ENCODE results near the gene COMT. TPM values are rescaled to one million over a fixed set of nuclear protein-coding genes. Genes with fewer than 3 reads are reported as not detected.

Gene COMT
- total RNA-seq, 2 experiments from 2014 or later: 61.7 to 66.1 TPM

DNA sequence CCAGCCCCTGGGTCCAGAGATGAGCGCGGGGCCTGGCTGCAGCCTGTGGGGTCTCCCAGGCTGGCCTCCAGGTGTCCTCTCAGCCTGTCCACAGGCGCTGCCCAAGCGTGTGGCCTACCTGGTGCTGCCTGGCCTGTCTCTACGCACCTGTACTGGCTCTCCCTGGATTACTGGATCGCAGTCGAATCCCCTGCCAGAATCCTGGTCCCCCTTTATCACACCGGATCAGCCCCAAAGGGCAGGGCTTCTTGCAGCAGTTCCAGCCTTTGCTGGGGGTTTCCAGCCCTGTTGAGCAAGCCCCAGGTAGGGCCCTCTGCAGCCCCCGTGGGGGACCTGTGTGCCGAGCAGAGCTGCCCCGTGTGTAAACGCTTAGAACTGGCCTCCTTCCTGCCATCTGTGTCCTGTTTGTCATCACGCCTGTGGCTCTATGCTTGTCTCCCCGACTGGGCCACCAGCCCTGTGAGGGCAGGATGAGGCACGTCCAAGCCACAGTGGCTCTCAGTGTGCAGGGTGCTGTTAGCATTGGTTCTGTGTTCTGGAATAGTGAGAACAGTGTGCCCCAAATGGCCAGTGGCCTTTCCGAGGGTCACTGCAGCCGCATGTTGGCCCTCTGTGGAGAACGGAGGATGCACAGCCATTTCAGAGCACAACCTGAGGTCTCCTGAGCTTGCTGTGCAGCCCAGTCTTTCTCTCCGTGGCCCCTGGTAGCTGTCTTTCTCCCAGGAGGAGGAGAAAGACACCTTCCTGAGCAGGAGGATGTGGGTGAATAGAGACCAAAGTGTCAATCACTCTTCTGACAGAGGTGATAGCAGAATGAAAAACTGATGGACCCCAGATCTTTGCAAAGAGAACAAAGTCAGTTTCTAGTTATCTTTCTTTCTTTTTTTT is 13.9 kb downstream of the COMT start:
- H3K4me1 Mint-ChIP-seq (ENCODE audit: low read depth): peaks cover 4% of the 10 kb centered on the region
- no peaks in the 10 kb centered on the region for H3K9me3 Mint-ChIP-seq
- POLR2A ChIA-PET: no interaction called here
- DNase-seq: no peak
- intact Hi-C loops (cut with micrococcal nuclease): no loop called here
- H3K4me3 Mint-ChIP-seq: no peak overlapping the region
- H3K36me3 Mint-ChIP-seq: peaks cover 4% of the 10 kb centered on the region
- no peaks in the 10 kb centered on the region for H3K27me3 Mint-ChIP-seq
- no peak overlapping the region for H3K27ac Mint-ChIP-seq
- CTCF ChIA-PET: interaction anchor here (0.8 to 0.9 kb wide), 2 partner anchors 12 to 35 kb away, joined by 3 to 6 read pairs; no protein-coding TSS in a partner anchor

DNA sequence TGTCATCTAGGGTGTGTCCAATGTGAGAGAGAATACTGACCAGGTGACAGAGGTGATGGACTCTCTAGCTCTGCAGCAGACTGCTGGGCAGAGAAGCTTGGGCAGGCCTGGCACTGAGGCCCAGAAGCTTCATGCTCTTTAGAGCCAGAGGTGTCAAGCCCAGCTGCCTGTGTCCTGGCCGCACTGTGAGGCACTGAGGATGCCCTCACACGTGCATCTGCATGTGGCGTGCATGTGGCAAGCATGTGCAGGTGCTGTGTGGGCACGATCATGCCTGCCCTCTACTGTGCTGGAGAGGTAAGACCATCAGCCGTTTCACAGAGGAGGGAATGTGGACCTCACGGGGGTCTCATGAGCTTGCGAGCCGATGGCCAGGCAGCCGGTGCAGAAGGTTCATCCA is 15.9 kb downstream of the COMT start:
- no peaks in the 10 kb centered on the region for H3K9me3 Mint-ChIP-seq
- no peak for DNase-seq
- no peak overlapping the region for H3K27ac Mint-ChIP-seq
- intact Hi-C loops (cut with micrococcal nuclease): no loop called here
- no peak overlapping the region for H3K4me3 Mint-ChIP-seq
- H3K27me3 Mint-ChIP-seq: no peaks in the 10 kb centered on the region
- peaks cover 8% of the 10 kb centered on the region for H3K4me1 Mint-ChIP-seq (ENCODE audit: low read depth)
- CTCF ChIA-PET: interaction anchor here (0.7 to 0.8 kb wide), 2 partner anchors 9 to 138 kb away, joined by 3 to 4 read pairs; no protein-coding TSS in a partner anchor
- POLR2A ChIA-PET: no interaction called here
- H3K36me3 Mint-ChIP-seq: no peaks in the 10 kb centered on the region

DNA sequence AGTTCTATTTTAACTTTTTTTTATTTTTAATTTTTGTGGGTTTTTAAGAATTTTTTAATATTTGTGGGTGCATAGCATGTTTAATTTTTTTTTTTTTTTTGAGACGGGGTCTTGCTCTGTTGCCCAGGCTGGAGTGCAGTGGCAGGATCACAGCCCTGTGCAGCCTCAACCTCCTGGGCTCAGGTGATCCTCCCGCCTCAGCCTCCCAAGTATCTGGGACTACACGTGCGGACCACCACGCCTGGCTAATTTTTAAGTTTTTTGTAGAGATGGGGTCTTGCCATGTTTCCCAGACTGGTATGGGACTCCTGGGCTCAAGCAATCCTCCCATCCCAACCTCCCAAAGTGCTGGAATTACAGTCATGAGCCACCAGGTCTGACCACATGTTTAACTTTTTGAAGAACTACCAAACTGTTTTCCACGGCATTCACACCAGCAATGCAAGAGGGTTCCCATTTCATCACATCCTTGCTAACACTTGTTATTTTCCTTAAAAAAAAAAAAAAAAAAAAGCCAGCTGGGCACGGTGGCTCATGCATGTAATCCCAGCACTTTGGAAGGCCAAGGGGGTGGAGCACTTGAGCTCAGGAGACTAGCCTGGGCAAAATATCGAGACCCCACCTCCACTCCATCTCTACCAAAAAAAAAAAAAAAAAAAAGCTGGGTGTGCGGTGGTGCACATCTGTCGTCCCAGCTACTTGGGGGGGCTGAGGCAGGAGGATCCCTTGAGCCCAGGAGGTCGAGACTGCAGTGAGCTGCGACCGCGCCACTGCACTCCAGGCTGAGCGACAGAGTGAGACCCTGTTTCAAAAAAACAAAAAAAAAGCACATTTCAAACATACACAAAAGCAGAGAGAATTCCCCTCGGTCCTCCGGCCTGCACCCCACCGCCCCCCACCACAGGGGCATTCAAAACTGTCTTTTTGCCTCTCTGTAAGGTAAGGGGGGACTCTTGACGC is 16.8 kb downstream of the COMT start:
- ChIA-PET POLR2A (no interaction called here), CTCF (interaction anchor here (0.7 to 0.8 kb wide), 2 partner anchors 10 to 19 kb away, joined by 3 to 4 read pairs; no protein-coding TSS in a partner anchor)
- no peaks in the 10 kb centered on the region for H3K9me3 Mint-ChIP-seq
- no peak overlapping the region for H3K27ac Mint-ChIP-seq
- no peaks in the 10 kb centered on the region for H3K27me3 Mint-ChIP-seq
- DNase-seq: no peak
- peaks cover 14% of the 10 kb centered on the region for H3K4me1 Mint-ChIP-seq (ENCODE audit: low read depth)
- H3K4me3 Mint-ChIP-seq: no peak overlapping the region
- intact Hi-C loops (cut with micrococcal nuclease): no loop called here
- H3K36me3 Mint-ChIP-seq: no peaks in the 10 kb centered on the region

DNA sequence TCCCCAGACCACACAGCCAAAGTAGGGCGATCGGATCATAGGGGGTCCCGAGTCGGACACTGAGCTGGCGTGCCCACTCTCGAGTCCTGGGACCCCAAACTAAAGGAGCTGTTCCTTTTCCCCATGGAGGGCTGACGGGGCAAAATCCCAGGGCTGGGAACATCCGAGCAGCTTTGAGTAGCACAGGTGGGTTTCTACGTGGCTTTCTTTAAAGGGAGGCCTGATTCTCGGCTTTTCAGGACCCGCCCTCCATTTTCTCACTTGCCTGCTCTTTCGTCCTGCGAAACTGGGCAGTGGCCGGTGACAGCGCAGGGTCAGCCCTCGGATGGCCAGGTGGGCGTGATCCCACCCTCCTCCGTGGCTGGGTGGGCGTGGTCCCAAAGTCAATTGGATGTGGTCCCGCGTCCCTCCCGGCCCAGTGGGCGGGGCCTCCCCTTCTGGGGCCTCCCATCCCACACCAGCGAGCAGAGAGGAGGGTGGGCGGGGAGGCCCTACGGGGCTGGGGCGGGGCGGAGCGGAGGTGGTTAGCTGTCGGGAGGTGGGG is 17.5 kb downstream of the COMT start:
- Mint-ChIP-seq H3K9me3 (no peaks in the 10 kb centered on the region), H3K27me3 (no peaks in the 10 kb centered on the region), H3K4me3 (no peak overlapping the region), H3K4me1 (ENCODE audit: low read depth) (peaks cover 14% of the 10 kb centered on the region), H3K27ac (no peak overlapping the region), H3K36me3 (no peaks in the 10 kb centered on the region)
- DNase-seq: no peak
- POLR2A ChIA-PET: no interaction called here
- CTCF ChIA-PET: interaction anchor here (0.7 kb wide), 1 partner anchor 20 kb away, joined by 3 read pairs; no protein-coding TSS in a partner anchor
- intact Hi-C loops (cut with micrococcal nuclease): no loop called here

DNA sequence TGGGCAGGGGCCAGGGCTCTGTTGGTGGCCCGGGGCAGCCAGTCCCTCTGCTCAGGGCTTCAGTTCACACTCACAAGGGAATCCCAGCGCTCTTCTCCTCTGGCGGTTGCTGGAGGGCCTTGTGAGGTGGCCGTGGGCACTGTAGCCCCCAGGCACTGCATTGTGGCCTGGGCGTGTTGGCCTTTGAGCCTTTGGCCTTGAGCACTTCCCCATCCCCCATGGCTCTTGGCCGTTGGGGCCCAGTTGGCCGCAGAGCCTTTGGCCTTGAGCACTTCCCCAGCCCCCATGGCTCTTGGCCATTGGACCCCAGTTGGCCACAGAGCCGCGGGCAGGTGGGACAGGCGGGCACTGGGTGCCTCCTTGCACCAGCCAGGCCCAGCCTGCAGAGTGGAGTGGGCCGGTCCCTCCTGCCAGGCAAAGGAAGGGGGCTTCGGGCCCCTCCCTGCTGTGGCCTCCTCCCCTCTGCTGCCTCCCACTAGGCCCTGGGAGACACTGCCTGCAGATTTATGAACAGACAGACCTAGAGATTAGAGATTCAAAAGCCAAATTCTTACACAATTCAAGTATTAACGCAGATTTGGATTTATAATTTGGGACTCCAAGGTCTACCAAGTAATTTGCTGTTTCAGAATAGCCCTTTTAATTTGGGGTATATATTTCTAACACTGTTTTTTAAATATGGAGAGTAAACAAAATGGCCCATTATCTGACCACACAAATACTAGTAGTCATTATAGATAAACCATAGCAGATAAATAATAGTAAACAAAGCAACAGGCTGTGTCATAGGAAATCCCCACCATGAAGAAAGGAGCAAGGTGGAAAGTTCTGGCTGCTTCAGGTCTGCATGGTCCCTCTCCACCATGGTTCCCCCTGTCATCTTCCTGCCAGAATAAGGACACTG is 18.3 kb downstream of the COMT start:
- DNase-seq: no peak
- ChIA-PET POLR2A (no interaction called here), CTCF (no interaction called here)
- H3K4me1 Mint-ChIP-seq (ENCODE audit: low read depth): peaks cover 14% of the 10 kb centered on the region
- no peak overlapping the region for H3K27ac Mint-ChIP-seq
- H3K27me3 Mint-ChIP-seq: no peaks in the 10 kb centered on the region
- no peak overlapping the region for H3K4me3 Mint-ChIP-seq
- intact Hi-C loops (cut with micrococcal nuclease): no loop called here
- no peaks in the 10 kb centered on the region for H3K36me3 Mint-ChIP-seq
- no peaks in the 10 kb centered on the region for H3K9me3 Mint-ChIP-seq

DNA sequence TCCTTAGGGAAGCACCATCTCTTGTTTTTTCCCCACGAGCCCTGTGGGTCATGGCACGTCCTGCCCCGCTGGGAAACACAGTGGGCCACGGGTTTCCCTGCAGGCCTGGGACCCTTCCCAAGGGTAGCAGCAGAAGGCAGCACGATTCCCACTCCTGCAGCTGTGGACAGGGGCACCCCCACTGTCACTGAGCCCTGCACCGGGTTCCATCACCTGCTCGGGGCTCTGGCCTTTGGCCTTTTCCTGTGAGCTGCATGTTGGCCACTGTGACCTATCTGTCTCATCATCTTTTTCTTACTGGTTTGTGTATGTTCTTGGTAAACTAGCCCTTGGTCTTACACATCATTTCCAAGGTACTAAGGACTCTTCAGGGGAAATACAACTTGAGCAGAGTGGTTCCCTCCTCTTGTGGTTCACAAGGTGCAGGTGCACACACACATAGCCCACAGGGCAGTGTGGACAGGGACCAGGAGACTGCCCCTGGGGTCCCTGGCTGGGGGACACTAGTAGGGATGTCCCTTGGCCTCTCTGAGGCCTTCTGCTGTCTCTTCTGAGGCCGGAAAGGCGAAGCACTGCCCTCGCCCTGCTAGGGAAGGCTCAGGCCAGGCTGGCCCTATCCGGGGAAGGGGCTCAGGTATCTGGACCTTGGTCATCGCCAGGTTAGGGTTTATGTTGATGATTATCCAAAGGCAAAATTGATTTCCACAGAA is 19.1 kb downstream of the COMT start:
- H3K4me3 Mint-ChIP-seq: no peak overlapping the region
- no peaks in the 10 kb centered on the region for H3K27me3 Mint-ChIP-seq
- ChIA-PET CTCF (interaction anchor here (0.6 kb wide), 1 partner anchor 52 kb away, joined by 4 read pairs; no protein-coding TSS in a partner anchor), POLR2A (no interaction called here)
- H3K4me1 Mint-ChIP-seq (ENCODE audit: low read depth): peaks cover 12% of the 10 kb centered on the region
- no peaks in the 10 kb centered on the region for H3K36me3 Mint-ChIP-seq
- H3K9me3 Mint-ChIP-seq: no peaks in the 10 kb centered on the region
- no peak overlapping the region for H3K27ac Mint-ChIP-seq
- intact Hi-C loops (cut with micrococcal nuclease): no loop called here
- no peak for DNase-seq

DNA sequence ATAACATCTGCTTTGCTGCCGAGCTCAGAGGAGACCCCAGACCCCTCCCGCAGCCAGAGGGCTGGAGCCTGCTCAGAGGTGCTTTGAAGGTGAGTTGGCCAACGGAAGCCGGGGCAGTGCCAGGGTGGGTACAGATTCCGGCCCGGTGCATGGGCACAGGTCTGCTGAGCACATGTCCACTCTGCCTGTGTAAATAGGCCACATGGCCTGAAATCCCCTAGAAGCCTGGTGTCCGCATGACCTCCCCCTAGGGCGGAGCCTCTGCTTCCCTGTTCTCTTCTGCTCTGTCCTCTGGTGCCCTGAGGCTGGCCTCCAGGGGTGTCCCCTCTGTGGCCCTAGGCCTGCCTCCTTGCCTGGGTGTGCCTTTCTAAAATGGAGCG is 19.6 kb downstream of the COMT start:
- Mint-ChIP-seq H3K4me1 (ENCODE audit: low read depth) (peaks cover 10% of the 10 kb centered on the region), H3K4me3 (no peak overlapping the region), H3K9me3 (no peaks in the 10 kb centered on the region), H3K27ac (no peak overlapping the region), H3K36me3 (no peaks in the 10 kb centered on the region), H3K27me3 (no peaks in the 10 kb centered on the region)
- intact Hi-C loops (cut with micrococcal nuclease): no loop called here
- ChIA-PET CTCF (interaction anchor here (0.6 kb wide), 1 partner anchor 52 kb away, joined by 4 read pairs; no protein-coding TSS in a partner anchor), POLR2A (no interaction called here)
- DNase-seq: no peak

DNA sequence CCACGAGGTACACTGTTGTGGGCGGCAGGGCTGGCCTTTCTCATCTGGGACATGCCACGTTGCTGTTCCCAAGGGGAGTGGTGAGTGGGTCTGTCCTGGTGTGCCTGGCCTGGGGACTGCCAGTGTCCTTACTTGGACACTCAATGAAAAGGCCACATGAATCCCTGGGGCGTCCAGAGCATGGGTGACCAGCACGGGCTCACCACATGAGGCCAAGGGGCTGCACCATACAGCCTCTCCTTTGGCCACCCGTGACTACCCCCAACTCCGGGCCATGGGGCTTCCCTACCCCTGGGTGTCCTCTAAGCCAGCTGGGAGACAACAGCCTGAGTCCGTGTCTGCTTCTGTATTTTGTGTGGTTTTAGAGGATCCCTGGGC is 20.3 kb downstream of the COMT start:
- peaks cover 10% of the 10 kb centered on the region for H3K4me1 Mint-ChIP-seq (ENCODE audit: low read depth)
- no peak for DNase-seq
- intact Hi-C loops (cut with micrococcal nuclease): loop anchor here (1.0 kb wide), 1 partner anchor 167 kb away; no protein-coding TSS in a partner anchor
- H3K27ac Mint-ChIP-seq: no peak overlapping the region
- H3K36me3 Mint-ChIP-seq: no peaks in the 10 kb centered on the region
- H3K9me3 Mint-ChIP-seq: no peaks in the 10 kb centered on the region
- H3K4me3 Mint-ChIP-seq: no peak overlapping the region
- ChIA-PET POLR2A (no interaction called here), CTCF (interaction anchor here (0.6 kb wide), 1 partner anchor 14 kb away, joined by 3 read pairs; no protein-coding TSS in a partner anchor)
- H3K27me3 Mint-ChIP-seq: no peaks in the 10 kb centered on the region

DNA sequence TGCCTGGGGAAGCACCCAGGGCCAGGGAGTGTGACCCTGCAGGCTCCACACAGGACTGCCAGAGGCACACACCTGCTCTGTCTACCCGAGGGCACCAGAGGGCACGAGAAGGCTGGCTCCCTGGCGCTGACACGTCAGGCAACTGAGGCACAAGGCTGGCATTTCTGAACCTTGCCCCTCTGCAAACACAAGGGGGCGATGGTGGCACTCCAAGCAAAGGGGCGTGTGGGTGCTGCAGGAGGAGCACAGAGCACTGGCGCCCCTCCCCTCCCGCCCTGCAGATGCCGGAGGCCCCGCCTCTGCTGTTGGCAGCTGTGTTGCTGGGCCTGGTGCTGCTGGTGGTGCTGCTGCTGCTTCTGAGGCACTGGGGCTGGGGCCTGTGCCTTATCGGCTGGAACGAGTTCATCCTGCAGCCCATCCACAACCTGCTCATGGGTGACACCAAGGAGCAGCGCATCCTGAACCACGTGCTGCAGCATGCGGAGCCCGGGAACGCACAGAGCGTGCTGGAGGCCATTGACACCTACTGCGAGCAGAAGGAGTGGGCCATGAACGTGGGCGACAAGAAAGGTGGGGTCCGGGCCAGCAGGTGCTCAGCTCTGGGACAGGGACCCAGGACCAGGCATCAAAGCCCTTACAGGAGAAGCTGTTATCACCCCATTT is 20.8 kb downstream of the COMT start:
- no peaks in the 10 kb centered on the region for H3K9me3 Mint-ChIP-seq

More for the DNA sequence above, 20.8 kb downstream of the COMT start:
- ChIA-PET CTCF (interaction anchor here (0.6 to 1.2 kb wide), 3 partner anchors 9 to 15 kb away, joined by 3 to 4 read pairs (median 3); no protein-coding TSS in a partner anchor), POLR2A (interaction anchor here (1.1 kb wide), 1 partner anchor 59 kb away, joined by 3 read pairs; the partner anchor contains the start of gene TANGO2)
- peak; percentile 78 for DNase-seq
- no peaks in the 10 kb centered on the region for H3K27me3 Mint-ChIP-seq
- peaks cover 5% of the 10 kb centered on the region for H3K36me3 Mint-ChIP-seq
- H3K27ac Mint-ChIP-seq: no peak overlapping the region
- no peak overlapping the region for H3K4me3 Mint-ChIP-seq
- peaks cover 10% of the 10 kb centered on the region for H3K4me1 Mint-ChIP-seq (ENCODE audit: low read depth)
- intact Hi-C loops (cut with micrococcal nuclease): loop anchor here (1.0 kb wide), 1 partner anchor 167 kb away; no protein-coding TSS in a partner anchor

Measured in activated CD4-positive, alpha-beta memory T cell treated with anti-CD3 and anti-CD28 coated beads for 36 hours (primary cell).